ENCODE data around the gene CDADC1.
A peak's percentile ranks its signal among the peaks of the same experiment; 100 is the strongest.
"Not testable (repeated sequence)": the region's sequence is repeated elsewhere in the genome, so short reads cannot be mapped to it uniquely, and the experiment has no call there.

The CDADC1 gene

DNA sequence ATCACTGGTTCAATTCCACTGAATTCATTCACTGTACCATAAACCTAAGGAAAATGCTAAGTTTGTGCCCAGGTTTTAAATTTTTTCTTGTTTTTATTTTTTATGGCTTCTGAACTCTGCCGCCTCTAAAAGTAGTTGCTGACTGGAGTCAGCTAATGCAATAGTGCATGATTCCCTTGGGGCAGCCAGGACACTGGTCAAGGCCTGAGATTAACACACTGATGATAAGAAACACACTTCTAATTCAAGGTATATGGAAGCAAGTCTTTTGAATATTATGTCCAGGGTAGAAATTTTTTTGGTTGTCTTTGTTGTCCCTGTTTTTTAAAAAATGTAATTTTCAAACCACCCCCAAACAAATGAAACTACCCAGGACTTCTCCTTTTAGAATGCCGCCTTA, 72.2 kb downstream of the CDADC1 start:
- FAIRE-seq, result no peak

DNA sequence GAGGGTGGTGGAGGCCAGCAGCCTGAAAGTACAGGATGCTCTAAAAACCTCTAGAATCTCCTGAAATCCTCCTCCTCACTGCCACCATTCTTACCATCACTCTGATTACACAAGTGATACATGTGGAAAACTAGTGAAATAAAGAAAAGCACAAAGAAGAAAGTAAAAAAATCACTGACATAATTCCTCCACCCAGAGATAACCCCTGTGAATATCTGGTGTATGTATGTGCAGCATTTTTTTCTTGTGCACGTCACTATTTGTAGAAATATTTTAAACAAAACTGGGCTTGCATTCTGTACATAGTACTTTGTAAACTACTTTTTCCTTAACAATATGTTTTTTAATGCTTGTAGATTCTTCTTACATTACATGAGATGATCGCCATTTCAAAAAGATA, 73.2 kb downstream of the CDADC1 start:
- FAIRE-seq, result no peak

DNA sequence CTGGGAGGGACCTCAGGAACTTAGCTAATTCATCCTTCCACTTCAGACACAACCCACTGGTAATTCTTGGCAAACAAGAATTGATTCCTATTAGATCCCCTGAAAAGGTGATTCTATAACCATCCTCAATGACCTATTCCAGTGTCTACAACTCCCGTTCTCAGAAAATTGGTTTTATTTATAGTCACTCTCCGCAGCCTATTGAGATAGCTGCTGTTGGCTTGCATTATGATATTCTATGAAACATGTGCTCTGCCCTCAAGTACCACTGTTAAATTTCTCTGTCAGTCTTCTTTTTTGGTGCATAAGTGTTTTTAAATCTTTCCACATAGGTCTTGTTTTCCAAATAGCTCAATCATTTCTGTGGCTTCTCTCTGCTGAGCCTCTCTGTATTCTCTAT, 75.0 kb downstream of the CDADC1 start:
- FAIRE-seq, result no peak

DNA sequence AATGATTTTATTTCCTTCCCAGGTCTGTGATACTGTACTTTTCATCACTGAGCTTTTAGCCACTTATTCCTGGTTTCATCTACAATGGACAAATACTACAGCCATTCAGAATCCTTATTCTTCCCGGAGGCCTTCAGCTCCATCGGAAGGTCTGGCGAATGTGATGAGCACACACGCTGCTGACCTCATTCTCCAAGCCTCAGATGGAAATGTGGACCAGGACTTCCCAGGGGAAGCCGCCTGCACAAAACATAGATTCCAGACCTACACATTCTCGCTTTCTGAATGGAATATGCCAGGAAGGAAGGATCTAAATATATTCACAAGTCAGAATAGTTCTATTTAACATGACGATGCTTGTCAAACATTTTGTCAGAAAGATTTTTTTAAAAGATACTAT, 75.6 kb downstream of the CDADC1 start:
- no peak for FAIRE-seq

DNA sequence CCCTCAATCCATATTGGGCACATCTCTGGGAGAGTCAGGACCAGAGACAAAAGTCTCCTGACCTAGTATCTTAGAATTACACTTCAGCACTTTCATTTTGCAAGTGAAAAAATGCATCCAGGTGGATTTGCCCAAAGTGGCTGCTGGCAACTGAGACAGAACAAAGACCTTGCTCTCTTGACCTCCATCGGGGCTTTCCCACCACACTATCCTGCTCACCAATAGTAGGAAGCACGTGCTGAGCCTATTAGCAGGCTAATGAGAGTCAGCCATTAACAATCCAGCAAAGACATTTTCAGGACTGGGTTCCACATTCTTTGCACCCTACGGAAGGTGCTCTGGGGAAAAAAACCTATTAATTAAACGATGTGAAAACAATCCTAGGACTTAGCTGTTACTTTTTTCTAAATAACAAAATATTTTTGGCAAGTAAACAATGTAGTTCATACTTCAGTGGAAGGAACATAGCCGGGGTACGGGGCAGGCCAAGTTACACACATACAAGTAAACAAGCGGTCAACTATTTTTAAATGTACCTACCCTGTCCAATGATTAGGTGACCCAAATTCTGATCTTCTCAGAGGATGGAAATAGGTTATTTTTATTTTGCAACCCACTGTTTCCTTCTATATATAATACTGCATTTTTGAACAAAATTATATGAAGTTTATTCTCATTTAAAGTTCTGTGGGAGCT, 78.6 kb downstream of the CDADC1 start:
- FAIRE-seq, result no peak

DNA sequence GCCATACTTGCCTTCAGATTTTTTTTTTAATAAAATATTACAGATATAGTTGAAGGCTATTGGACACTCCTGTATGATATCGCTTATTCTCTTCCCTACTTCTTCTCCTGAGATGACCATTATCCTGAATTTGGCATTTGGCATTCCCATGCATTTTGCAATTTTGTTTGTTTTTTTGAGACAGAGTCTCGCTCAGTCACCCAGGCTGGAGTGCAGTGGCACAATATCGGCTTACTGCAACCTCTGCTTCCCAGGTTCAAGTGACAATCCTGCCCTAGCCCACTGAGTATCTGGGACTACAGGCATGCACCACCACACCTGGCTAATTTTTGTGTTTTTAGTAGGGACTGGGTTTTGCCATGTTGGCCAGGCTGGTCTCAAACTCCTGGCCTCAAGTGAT, 79.4 kb downstream of the CDADC1 start:
- FAIRE-seq, result not testable (repeated sequence)

DNA sequence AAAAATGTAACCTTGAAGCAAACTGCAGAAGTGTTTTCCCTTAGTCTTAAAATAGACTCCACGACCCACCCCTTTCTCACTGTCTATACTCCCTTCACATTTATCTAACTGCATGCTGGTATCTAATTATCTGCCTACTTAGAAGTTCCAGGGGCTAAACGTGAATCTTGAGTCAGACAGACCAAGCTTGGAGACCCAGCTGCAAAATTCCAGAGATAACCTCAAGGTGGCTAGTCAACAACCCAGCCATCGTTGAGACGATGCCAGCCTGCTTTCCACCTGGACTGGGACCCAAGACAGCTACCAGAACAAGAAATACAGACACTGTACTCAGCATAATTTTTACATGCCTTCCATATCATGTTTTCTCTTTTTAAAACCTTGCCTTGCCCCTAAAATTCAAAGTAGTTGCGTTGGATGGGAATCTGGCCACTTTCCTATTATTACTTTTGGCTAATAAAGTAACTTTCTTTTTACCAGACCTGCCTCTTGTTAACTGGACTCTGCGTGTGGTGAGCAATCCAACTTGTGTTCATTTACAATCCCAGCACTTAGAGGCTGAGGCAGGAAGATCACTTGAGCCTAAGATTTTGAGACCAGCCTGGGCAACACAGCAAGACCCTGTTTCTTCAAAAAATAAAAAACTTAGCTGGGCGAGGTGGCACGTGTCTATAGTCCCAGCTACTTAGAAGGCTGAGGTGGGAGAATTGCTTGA, 82.3 kb downstream of the CDADC1 start:
- no peak for FAIRE-seq

DNA sequence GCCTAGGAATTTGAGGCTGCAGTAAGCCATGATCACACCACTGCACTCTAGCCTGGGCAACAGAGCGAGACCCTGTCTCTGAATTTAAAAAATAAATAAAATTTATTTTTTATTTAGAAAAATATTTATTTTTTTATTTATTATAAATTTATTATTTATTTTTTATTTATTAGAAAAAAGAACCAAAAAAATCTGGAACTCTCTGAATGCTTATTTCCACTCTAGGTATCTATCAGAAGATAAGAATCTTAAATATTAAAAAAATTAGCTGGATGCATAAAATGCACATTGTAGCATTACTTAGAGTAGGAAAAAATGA, 82.8 kb downstream of the CDADC1 start:
- peak; percentile 57 for FAIRE-seq

DNA sequence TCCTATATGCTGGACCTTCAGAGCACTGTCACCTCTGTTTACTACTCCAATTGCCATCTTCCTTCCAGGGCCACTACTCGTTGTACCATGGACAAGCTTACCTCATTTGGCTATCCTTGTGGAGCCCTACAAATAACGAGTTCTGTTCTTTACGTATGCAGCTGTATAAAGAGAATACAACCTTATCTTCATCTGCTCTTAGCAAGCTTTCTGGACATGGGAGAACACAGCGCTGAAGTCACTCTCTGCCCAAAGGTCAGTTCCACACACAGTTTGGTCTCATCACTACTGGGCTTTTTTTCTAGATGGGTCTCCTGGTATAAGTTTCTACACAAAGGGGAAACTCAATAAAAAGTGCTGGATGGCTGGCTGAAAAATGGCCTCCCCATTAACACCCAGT, 88.9 kb downstream of the CDADC1 start:
- FAIRE-seq, result no peak

DNA sequence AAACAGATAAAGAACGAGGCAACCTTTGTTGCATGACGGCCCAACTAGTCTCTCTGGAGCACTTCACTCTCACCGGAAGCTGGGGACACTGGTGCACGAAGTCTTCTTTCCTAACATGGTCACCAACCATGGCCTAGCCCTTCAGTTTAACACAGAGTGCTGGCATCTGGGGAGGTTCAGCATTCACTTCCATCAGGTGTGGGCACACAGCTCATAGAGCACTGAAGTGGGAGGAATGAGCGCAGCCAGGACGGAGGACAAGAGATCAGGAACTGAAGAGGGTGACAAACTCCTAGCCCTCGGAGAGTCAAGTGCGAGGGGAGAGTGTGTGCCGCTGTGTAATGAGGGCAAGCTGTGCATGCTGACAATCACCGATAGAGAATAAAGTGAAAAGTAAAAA, 92.4 kb downstream of the CDADC1 start:
- FAIRE-seq, result no peak

DNA sequence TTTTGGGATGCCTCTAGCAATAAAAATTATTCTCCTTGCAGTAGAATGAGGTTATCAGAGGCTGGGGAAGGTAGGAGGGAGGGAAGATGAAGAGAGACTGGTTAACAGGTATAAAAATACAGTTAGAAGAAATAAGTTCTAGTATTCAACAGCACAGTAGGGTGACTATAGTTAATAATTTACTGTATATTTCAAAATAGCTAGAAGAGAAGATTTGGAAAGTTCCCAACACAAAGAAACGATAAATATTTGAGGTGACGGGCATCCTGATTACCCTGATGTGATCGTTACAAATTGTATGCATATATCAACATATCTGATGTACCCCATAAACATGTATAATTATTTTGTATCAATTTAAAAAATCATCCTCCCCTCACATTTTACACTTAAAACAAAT, 93.8 kb downstream of the CDADC1 start:
- FAIRE-seq, result no peak

DNA sequence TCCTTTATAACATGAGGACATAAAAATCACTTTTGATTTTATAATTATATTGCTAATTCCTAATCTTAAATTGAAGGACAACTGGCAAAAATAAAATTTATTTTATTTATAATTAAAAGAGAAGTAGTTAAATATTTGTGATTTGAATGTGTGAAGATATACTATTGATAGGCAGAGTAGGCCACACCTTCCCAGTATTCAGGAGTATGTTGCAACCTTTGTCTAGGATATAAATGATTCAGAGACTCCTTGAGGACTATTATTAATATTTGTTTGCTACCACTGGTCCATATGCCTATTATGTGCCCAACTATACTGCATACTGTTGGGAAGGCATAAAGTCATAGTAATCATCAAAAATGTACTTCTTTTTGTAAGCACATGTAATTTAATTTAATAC, 94.2 kb downstream of the CDADC1 start:
- FAIRE-seq, result peak; percentile 21

DNA sequence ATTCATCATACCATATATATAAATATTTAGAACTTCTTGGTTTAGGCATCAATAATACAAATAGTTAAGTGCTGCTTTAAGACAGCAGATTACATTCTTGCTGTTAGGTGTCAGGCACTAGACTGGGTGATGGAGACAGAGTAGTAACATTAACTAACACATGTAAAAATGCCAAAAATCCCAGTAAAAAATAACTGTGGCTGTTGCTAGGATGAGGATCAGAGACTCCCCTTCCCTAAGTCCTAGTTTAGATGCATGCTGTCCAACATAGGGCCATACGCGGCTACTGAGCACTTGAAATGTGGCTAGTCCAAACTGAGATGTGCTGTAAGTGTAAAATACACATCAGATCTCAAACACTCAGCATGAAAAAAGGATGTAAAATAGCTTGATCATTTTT, 94.7 kb downstream of the CDADC1 start:
- FAIRE-seq, result no peak

Measured in colon (tissue), 2 donors.